Measurements from ENCODE around the gene BTBD10. TPM values are rescaled to one million over a fixed set of nuclear protein-coding genes. Genes with fewer than 3 reads are reported as not detected.

The BTBD10 gene
- total RNA-seq, 1 experiment from 2014 or later: 29.6 TPM

DNA sequence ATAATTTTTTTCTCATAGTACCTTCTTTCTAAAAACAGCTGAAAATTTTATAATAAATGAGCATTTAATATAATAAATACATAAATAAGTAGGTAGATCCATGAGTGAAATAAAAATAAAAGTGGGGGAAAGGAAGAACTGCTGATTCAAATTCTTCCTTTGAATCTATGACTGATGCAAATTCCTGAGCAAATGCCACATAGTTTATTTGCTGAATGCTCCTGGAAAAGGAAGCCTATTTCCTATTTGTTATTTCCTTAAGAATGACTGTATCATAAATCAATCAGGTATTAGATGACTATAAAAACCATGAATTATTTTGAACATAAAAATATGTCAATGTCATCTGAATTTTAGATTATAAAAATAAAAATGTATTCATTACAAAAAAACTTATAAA, 16.6 kb downstream of the BTBD10 start:
- TF ChIP-seq TCF7L2 (IDR thresholded peaks at IDR 0.05; ENCODE audit: low read depth, low read length): no peak
- TF ChIP-seq, protein P1, sequence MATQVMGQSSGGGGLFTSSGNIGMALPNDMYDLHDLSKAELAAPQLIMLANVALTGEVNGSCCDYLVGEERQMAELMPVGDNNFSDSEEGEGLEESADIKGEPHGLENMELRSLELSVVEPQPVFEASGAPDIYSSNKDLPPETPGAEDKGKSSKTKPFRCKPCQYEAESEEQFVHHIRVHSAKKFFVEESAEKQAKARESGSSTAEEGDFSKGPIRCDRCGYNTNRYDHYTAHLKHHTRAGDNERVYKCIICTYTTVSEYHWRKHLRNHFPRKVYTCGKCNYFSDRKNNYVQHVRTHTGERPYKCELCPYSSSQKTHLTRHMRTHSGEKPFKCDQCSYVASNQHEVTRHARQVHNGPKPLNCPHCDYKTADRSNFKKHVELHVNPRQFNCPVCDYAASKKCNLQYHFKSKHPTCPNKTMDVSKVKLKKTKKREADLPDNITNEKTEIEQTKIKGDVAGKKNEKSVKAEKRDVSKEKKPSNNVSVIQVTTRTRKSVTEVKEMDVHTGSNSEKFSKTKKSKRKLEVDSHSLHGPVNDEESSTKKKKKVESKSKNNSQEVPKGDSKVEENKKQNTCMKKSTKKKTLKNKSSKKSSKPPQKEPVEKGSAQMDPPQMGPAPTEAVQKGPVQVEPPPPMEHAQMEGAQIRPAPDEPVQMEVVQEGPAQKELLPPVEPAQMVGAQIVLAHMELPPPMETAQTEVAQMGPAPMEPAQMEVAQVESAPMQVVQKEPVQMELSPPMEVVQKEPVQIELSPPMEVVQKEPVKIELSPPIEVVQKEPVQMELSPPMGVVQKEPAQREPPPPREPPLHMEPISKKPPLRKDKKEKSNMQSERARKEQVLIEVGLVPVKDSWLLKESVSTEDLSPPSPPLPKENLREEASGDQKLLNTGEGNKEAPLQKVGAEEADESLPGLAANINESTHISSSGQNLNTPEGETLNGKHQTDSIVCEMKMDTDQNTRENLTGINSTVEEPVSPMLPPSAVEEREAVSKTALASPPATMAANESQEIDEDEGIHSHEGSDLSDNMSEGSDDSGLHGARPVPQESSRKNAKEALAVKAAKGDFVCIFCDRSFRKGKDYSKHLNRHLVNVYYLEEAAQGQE (IDR thresholded peaks at IDR 0.05; ENCODE audit: insufficient read depth in 1 of 2, low read depth in 2 of 2, low read length in 1 of 2): no peak
- TF ChIP-seq POLR2AphosphoS5 (IDR thresholded peaks at IDR 0.05; ENCODE audit: low read depth, low read length): no peak
- TF ChIP-seq, protein P2, sequence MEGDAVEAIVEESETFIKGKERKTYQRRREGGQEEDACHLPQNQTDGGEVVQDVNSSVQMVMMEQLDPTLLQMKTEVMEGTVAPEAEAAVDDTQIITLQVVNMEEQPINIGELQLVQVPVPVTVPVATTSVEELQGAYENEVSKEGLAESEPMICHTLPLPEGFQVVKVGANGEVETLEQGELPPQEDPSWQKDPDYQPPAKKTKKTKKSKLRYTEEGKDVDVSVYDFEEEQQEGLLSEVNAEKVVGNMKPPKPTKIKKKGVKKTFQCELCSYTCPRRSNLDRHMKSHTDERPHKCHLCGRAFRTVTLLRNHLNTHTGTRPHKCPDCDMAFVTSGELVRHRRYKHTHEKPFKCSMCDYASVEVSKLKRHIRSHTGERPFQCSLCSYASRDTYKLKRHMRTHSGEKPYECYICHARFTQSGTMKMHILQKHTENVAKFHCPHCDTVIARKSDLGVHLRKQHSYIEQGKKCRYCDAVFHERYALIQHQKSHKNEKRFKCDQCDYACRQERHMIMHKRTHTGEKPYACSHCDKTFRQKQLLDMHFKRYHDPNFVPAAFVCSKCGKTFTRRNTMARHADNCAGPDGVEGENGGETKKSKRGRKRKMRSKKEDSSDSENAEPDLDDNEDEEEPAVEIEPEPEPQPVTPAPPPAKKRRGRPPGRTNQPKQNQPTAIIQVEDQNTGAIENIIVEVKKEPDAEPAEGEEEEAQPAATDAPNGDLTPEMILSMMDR (IDR thresholded peaks at IDR 0.05): no peak
- ATAC-seq (no peak), DNase-seq (ENCODE audit: low read depth, low spot score) (no peak)
- in situ Hi-C loops (cut with HindIII; ENCODE audit: low pct_unique_long_range_greater_than_20kb, low sequenced_read_pairs) (no loop called here), intact Hi-C loops (cut with micrococcal nuclease; ENCODE audit: unreplicated experiment) (no loop called here)
- H3K36me3 ChIP-seq (ENCODE audit: control insufficient read depth, insufficient read depth, low read length): no peaks in the 10 kb centered on the region
- CTCF ChIA-PET: no interaction called here
- H3K27me3 ChIP-seq (ENCODE audit: control insufficient read depth, insufficient read depth, low read length): no peaks in the 10 kb centered on the region
- H3K4me1 ChIP-seq (ENCODE audit: control insufficient read depth, insufficient read depth, low read length): no peaks in the 10 kb centered on the region
- no TSS peak for BruUV-seq (replicated peaks)
- H3K4me3 ChIP-seq (ENCODE audit: low read depth in 2 of 2, low read length in 2 of 2): no peak overlapping the region
- H3K9me3 ChIP-seq (ENCODE audit: control insufficient read depth, insufficient read depth, low read depth, low read length): no peaks in the 10 kb centered on the region; the same call in 1 of the 2 replicates
- POLR2A ChIA-PET: no interaction called here
- H3K27ac ChIP-seq (ENCODE audit: low read length): no peak overlapping the region

DNA sequence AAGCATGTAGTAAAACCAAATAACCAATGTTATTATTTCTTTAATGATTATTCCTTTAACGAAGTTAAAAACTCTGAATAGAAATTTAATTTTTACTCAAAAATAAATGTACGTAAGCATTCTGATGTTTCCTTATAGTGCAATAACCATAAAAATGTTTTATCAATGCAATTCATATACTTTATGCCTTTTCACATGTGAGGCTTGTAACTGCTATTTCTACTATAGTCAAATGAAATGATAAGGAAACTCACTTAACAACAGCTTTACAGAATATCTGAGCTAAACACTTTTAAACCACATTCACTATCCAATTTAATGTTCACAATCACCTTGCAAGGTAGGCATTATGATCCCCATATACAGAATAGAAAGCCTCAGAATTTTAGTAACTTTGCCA, 17.4 kb downstream of the BTBD10 start:
- BruUV-seq (replicated peaks): no TSS peak
- intact Hi-C loops (cut with micrococcal nuclease; ENCODE audit: unreplicated experiment): no loop called here

More for the DNA sequence above, 17.4 kb downstream of the BTBD10 start:
- ChIA-PET CTCF (no interaction called here), POLR2A (no interaction called here)
- in situ Hi-C loops (cut with HindIII; ENCODE audit: low pct_unique_long_range_greater_than_20kb, low sequenced_read_pairs): no loop called here
- H3K4me3 ChIP-seq (ENCODE audit: low read depth in 2 of 2, low read length in 2 of 2): no peak overlapping the region
- H3K27me3 ChIP-seq (ENCODE audit: control insufficient read depth, insufficient read depth, low read length): no peaks in the 10 kb centered on the region
- H3K36me3 ChIP-seq (ENCODE audit: control insufficient read depth, insufficient read depth, low read length): no peaks in the 10 kb centered on the region
- peaks cover under 1% of the 10 kb centered on the region for H3K4me1 ChIP-seq (ENCODE audit: control insufficient read depth, insufficient read depth, low read length)
- TF ChIP-seq, protein P2 (IDR thresholded peaks at IDR 0.05): no peak
- TF ChIP-seq, protein P1 (IDR thresholded peaks at IDR 0.05; ENCODE audit: insufficient read depth in 1 of 2, low read depth in 2 of 2, low read length in 1 of 2): no peak
- TF ChIP-seq POLR2AphosphoS5 (IDR thresholded peaks at IDR 0.05; ENCODE audit: low read depth, low read length) (no peak), SIN3A (IDR thresholded peaks at IDR 0.05; ENCODE audit: borderline replicate concordance, insufficient read depth, low read depth, low read length) (no peak), TCF7L2 (IDR thresholded peaks at IDR 0.05; ENCODE audit: low read depth, low read length) (no peak)
- ATAC-seq (no peak), DNase-seq (ENCODE audit: low read depth, low spot score) (no peak)
- H3K27ac ChIP-seq (ENCODE audit: low read length): no peak overlapping the region
- H3K9me3 ChIP-seq (ENCODE audit: control insufficient read depth, insufficient read depth, low read depth, low read length): no peaks in the 10 kb centered on the region; the same call in 1 of the 2 replicates

Measured in Panc1 (cell line).